Measurements from ENCODE around the gene KCNMB3.
"Not testable (repeated sequence)": the region's sequence is repeated elsewhere in the genome, so short reads cannot be mapped to it uniquely, and the experiment has no call there.

KCNMB3 gene

DNA sequence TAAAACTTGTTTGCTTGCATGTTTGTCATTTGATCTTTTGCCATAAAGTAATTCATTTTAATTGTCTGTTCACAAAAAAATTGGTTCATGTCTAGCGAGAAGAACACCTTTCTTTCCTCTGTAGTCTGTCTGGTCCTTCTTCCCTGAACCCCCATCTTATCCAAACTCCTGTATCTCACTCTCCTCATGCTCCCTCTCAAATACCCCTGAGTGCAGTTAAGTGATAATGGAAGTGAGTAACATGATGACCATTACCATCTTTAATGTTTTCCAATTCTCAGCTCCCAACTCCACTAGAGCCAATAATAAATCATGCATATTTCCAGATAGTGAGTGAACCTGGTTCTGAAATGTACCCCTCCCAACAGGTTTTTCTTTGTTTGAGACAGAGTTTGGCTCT, 14.2 kb upstream of the KCNMB3 start:
- in situ Hi-C loops (cut with MboI; ENCODE audit: low sequenced_read_pairs) = no loop called here

DNA sequence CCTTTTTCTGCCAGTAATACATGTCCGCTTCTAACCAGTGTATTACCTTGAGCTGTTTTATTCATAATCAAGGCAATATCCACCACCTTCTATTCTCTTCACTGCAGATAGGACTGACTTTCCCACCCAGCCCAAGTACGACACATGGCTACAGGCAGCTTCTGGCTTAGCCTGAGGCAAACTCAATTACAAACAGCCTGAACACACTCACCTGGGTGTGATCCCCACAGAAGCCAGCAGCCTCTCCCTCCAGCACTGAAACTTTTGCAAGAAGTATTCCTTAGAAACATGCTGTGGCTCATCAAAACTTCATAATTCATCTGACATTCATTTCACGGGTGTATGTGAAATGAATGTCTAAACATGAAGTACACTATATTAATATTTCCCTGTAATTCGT, 13.5 kb upstream of the KCNMB3 start:
- in situ Hi-C loops (cut with MboI; ENCODE audit: low sequenced_read_pairs) = no loop called here

DNA sequence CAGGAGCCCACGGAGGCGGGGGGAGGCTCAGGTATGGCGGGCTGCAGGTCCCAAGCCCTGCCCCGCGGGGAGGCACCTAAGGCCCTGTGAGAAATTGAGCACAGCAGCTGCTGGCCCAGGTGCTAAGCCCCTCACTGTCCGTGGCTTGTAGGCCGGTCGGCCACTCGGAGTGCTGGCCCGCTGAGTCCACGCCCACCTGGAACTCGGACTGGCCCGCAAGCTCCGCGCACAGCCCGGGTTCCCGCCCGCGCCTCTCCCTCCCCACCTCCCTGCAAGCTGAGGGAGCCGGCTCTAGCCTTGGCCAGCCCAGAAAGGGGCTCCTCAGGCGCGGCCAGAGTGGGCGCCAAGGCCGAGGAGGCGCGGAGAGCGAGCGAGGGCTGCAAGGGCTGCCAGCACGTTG, 12.2 kb upstream of the KCNMB3 start:
- in situ Hi-C loops (cut with MboI; ENCODE audit: low sequenced_read_pairs) = no loop called here

DNA sequence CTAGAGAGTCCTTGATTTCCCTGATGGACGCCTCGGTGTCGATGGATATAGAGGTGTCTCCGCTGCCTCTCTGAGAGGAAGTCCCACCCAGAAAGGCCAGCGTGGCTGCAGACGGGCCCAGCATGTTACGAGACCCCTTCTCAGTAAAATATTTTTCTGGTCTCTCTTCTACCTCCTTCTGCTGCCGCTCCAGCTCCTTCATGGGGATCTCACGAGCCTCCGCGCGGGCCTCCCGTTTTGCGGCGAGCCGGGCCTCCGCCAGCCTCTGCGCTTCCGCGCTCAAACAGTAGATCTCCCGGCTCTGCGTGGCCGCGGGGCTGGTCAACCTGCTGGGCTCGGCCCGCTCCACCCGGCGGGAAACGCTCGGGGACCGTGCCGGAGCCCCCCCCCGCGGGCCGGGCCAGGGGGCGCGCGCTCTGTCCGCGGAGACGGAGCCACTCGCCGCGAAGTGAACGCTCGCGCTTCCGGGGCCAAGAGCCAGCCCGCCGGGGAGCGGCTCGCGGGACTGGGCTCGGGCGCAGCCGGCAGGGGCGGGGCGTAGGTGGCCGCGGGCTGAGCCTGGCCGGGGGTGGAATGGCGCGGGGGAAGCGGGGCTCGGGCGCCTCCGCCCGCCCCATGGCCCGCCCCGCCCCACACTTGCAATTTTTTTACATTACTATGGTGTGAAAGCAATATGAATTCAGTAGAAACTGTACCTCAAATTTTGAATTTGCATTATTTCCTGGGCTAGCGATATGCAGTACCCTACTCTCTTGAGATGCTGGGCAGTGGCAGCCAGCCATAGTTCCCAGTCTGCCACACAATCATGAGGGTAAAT, 10.2 kb upstream of the KCNMB3 start:
- in situ Hi-C loops (cut with MboI; ENCODE audit: low sequenced_read_pairs) = no loop called here

DNA sequence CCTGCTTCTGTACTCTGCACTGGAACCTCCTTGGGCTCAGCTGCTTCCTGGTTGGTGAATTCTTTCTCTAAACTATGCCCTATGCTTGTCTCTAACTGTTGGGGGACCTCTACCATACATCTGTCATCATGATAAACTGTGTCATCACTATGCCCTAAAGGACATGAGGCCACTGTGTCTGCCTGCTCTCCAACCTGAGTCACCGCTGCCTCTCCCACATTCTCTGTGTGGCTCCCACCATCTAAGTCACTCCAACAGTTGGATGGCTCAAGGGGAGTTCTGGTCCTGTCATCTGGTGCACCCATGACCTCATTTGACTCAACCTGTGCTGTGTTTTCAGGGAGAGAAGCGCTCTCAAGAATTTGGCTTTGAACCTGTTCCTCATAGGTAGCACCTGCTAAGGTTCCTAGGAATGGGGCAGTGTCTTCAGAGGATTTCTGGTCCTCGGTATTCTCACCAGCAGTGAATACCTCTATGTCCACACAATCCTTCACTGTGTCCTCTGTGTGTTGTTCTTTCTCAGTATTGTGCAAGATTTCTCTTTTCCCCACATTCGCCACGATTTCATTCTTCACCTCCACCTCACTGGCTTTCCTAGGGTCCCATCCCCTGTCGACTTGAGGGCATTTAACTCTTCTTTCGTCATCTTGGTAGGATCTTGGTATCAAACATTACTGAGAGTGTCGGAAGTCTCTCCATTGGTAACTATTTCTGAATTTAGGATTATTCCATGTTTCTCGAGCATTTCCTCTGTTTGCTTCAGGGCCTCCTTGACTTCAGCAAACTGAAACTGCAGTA, 9.2 kb upstream of the KCNMB3 start:
- in situ Hi-C loops (cut with MboI; ENCODE audit: low sequenced_read_pairs) = not testable (repeated sequence)

DNA sequence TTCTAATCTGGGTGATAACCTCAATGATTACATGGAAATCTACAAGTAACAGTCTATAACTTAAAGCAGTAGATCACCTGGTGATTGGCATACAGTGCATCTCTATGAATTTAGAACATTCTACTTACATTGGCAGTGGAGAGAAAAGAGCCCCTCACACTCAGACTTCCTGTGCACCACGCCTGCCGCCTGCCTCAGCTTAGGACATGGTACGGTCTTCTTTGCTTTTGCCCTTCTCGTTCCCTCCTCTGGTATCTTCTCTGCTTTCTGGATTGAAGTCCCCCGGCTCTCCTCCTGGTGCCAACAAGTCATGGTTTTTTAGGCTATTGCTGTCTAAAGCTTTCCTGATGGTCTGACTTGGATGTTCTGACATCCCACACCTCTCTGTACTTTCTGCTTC, 7.9 kb upstream of the KCNMB3 start:
- in situ Hi-C loops (cut with MboI; ENCODE audit: low sequenced_read_pairs) = no loop called here

DNA sequence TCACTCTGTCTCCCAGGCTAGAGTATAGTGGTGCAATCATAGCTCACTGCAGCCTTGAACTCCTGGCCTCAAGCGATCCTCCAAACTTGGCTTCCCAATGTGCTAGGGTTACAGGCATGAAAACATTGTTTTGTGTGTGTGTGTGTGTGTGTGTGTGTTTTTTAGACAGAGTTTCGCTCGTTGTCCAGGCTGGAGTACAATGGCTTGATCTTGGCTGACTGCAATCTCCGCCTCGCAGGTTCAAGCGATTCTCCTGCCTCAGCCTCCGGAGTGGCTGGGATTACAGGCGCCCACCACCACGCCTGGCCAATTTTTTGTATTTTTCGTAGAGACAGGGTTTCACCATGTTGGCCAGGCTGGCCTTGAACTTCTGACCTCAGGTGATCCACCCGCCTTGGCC, 6.8 kb upstream of the KCNMB3 start:
- in situ Hi-C loops (cut with MboI; ENCODE audit: low sequenced_read_pairs) = not testable (repeated sequence)

DNA sequence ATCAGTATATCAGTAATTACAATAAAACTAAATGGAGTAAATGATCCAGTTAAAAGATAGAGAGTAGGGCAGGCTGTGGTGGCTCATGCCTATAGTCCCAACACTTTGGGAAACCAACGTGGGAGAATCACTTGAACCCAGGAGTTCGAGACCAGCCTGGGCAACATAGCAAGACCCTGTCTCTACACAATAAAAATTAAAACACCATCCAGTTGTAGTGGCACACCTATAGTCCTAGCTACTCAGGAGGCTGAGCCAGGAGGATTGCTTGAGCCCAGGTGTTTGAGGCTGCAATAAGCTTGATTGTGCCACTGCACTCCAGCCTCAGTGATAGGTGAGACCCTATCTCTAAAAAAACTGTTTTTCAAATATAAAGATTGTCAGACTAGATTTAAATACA, 5.9 kb upstream of the KCNMB3 start:
- in situ Hi-C loops (cut with MboI; ENCODE audit: low sequenced_read_pairs) = no loop called here

DNA sequence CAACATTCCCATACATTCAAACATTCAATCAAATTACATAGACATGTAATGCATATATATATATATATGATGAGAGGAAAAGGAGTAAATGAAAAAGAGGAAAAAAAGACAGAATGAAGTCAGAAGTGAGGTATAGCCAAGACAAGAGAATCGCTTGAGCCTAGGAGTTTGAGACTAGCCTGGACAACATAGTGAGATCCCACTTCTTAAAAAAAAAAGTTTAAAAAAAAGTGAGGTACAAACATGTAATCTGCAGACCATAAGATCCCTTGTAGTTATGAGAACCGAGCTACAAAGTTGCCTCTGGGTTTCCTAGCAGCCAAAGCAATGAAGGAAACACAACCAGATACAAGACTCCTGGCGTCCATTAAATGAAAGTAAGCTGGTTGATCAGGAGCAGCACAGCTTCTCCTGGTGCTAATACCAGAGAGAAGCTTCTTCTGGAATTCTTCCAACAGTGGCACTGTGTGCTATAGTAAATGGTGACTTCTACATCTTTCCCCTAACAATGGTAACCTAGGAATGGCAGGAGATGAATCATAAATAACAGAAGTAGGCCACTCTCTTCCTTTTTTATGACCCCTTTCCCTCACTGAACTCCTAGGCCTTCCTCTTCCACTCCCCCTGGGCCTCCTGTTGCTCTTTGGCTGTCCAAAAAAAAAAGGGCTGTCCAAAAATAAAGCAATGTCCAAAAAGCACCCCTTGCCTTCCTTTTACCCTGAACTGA, 3.5 kb downstream of the KCNMB3 start:
- in situ Hi-C loops (cut with MboI; ENCODE audit: low sequenced_read_pairs) = no loop called here

DNA sequence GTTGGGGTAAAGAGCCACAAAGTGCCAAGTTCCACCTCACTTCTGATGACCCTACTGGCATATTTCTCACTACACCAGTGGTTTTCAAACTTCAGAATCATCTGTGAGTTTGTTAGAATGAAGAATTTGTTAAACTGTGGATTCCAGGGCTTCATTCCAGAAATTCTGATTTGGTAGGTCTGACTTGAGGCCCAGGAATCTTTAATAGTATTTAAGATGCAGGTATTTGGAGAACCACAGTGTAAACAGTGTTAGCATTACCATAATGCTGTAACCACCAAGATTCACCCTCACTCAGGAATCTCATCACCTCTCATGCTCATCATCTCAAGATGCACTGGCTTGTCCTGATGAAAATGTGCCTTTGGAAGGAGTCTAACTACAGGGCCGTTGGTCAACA, 6.0 kb downstream of the KCNMB3 start:
- in situ Hi-C loops (cut with MboI; ENCODE audit: low sequenced_read_pairs) = no loop called here

DNA sequence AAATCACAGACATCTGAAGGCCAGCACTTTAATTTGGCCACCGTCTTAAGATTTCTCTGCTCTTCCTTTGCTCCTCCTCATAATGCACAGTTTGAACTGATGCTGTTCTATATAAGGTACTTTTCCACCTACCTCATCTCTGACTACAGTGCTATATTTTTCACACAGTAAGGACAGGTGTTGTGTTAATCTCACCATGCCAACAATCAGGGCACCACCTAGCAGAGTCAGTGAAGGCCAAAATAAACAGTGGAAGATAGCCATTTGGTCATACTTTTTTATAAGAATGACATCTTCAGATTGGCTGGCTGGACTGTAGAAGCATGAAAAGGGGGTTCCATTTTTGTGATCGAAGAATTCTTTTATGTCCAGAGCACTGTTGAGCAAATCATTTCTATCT, 8.1 kb downstream of the KCNMB3 start:
- in situ Hi-C loops (cut with MboI; ENCODE audit: low sequenced_read_pairs) = not testable (repeated sequence)

DNA sequence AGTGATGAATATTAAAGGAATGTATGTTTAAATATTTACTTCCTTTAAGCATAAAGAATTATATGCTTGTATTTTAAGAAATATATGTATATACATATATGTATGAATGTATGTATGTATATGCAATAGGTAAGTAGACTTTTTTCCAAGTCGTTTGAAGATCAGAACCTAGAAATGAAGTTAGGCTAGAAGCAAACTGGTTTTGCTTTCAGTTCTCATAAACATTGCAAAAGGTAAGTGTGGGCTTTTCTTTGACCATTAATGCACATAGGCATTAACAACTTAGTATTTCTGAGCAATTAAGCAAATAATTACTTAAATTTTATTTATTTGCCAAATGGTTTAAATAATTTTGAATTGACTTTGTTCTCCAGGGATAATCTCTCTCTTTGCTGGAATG, 10.6 kb downstream of the KCNMB3 start:
- in situ Hi-C loops (cut with MboI; ENCODE audit: low sequenced_read_pairs) = not testable (repeated sequence)

DNA sequence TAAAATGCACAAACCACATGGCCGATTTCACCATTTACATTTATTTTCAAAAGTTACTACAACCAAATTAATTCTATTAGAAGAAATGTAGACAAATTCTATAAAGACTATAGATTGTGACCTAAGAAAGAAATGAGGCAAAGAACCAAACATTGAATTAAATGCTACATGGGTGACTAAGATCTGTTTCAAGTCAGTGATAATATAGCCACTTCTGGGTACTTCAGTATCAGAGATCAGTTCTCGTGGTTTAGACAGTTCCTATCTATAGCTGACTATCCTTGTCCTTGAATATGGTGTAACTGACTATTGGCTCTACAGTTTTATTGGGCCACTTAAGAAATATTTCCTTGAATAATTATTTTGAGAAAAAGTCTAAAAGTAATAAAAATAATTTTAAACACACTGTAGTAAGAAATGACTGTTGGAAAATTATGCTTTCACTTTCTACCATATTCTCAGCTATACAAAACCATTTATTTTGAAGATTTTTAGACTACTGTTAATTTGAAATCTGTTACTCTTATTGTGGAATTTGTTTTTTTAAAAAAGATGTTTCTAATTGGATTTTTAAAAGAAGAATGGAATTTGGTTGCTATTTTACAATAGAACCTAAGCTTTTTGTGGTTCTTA, 14.1 kb downstream of the KCNMB3 start:
- in situ Hi-C loops (cut with MboI; ENCODE audit: low sequenced_read_pairs) = no loop called here

DNA sequence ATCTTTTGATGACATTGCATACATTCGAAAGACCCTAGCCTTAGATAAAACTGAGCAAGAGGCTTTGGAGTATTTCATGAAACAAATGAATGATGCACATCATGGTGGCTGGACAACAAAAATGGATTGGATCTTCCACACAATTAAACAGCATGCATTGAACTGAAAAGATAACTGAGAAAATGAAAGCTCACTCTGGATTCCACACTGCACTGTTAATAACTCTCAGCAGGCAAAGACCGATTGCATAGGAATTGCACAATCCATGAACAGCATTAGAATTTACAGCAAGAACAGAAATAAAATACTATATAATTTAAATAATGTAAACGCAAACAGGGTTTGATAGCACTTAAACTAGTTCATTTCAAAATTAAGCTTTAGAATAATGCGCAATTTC, 16.7 kb downstream of the KCNMB3 start:
- in situ Hi-C loops (cut with MboI; ENCODE audit: low sequenced_read_pairs) = no loop called here

DNA sequence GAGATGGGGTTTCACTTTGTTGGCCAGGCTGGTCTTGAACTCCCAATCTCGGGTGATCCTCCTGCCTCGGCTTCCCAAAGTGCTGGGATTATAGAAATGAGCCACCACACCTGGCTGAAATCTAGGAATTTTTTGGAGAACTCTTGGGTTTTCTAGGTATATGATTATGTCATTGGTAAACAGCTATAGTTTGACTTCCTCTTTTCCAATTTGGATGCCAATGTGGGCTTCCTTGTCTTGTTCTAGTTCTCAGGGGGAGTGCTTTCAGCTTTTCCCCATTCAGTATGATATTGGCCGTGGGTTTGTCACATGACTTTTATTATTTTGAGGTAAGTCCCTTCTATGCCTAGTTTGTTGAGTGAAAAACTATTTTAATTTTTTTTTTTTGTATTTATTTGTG, 17.9 kb downstream of the KCNMB3 start:
- in situ Hi-C loops (cut with MboI; ENCODE audit: low sequenced_read_pairs) = no loop called here

DNA sequence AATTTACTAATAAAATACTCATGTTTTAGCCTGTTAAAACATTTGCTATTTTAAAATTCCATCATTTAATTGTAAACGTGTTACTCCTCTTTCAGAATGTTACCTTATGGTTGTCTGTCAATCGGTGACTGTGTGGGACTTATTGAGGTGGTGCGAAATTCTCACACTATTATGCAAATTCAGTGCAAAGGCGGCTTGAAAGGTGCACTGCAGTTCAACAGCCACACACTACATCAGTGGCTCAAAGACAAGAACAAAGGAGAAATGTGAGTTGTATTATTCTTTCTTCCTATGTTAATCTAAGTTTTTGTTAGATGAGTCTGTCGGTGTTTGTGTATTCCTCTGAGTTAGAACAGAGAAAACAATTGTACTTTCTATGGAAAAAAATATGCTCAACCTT, 21.7 kb downstream of the KCNMB3 start:
- in situ Hi-C loops (cut with MboI; ENCODE audit: low sequenced_read_pairs) = no loop called here

DNA sequence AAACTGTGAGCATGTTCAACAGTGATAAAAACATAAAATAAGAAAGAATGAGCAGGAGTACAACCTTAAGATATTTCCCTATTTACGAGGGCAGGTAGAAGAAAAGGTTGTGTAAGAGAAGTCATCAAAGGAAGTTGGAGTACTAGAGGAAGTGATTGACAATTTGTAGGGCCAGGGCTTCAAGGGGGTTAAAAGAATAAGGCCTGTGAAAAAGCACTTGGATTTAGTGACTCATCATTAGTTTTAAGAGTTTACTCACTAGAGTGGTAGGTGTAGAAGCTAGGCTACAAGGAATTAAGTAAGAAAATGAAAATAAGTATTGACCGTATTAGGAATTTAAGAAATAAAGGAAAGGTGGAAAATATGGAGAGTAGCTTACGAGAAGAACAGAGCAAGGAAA, 23.6 kb downstream of the KCNMB3 start:
- in situ Hi-C loops (cut with MboI; ENCODE audit: low sequenced_read_pairs) = no loop called here

DNA sequence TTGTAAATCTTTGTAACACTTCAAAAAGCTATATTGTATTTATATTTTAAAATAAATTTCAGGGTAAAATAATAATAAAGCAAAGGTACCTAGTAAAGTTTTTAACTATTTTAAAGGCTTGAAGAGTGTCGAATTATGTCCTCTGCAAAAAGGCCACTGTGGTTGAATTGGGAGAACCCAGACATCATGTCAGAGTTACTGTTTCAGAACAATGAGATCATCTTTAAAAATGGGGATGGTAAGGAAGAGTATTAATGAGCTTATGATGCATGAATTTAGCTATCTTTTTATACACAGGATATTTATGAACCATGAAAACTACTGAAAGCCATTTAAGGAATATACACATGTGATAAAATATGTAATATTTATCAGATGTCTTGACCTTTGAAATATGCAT, 26.3 kb downstream of the KCNMB3 start:
- in situ Hi-C loops (cut with MboI; ENCODE audit: low sequenced_read_pairs) = no loop called here

DNA sequence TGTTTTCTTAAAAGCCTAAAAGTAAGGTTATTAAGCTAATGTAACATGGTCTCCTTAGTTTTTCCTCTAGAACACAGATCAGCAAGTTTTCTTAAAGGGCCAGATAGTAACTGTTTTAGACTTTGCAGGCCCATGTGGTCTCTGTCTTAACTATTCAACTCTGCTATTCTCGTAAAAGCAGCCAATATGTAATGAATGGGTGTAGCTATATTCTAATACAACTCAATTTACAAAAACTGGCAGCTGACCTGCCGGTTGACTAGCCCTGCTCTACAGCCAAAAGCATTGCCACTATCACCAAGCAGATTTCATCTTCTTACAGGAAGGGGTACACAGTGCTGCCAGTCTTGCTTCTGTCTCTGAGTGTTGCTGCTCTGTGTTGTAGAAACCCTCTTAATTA, 27.4 kb downstream of the KCNMB3 start:
- in situ Hi-C loops (cut with MboI; ENCODE audit: low sequenced_read_pairs) = no loop called here

DNA sequence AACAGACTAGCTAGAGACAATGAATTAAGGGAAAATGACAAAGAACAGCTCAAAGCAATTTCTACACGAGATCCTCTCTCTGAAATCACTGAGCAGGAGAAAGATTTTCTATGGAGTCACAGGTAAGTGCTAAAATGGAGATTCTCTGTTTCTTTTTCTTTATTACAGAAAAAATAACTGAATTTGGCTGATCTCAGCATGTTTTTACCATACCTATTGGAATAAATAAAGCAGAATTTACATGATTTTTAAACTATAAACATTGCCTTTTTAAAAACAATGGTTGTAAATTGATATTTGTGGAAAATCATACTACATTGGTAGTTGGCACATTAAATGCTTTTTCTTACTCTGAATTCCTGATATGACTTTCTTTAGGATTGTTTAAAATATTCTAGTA, 32.7 kb downstream of the KCNMB3 start:
- in situ Hi-C loops (cut with MboI; ENCODE audit: low sequenced_read_pairs) = not testable (repeated sequence)

DNA sequence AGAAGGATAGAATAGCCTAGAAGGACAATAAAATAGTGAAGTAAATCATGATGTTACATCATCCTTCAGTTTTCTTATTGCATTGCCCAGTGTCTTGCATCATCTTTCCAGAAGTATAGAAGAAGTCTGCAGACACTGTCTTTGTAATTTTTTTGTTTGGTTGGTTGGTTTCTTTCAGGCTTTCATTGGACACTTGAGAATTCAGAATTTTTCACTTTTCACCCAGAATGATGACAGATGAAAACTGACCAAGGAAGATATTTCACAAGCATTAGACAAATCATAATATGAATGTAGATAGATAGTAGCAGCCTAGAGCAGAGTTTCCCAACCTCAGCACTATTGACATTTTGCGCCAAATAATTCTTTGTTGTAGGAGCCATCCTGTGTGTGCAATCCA, 35.4 kb downstream of the KCNMB3 start:
- in situ Hi-C loops (cut with MboI; ENCODE audit: low sequenced_read_pairs) = not testable (repeated sequence)
